ENCODE results near the gene TXNL4A.

TXNL4A gene

GRCh38 chr18:79951545-79952455, 36.6 kb downstream of the TXNL4A start, which contains the start of gene SLC66A2:
SLC66A2 (minus strand) TSS chr18:79951653; CDS start chr18:79950926, 727 bp downstream.
- H3K27me3 ChIP-seq (ENCODE audit: control insufficient read depth in 1 of 2, insufficient read depth in 1 of 2, low read length in 2 of 2), result no peaks in the 10 kb centered on the region
- H3K23ac ChIP-seq (ENCODE audit: low read length in 2 of 2), result peak within 1 kb of the TSS; percentile 74 to 84
- H4K8ac ChIP-seq (ENCODE audit: low read length), result peak within 1 kb of the TSS; percentile 94
- peaks cover 29% of the 10 kb centered on the region for H3K4me1 ChIP-seq (ENCODE audit: control insufficient read depth, insufficient read depth, low read depth, low read length)
- H3K4me3 ChIP-seq (ENCODE audit: insufficient read depth in 1 of 2, low read depth in 1 of 2, low read length in 2 of 2), result peak within 1 kb of the TSS; percentile 93 to 94
- H3K36me3 ChIP-seq (ENCODE audit: control insufficient read depth in 1 of 2, insufficient read depth in 2 of 2, low read depth in 1 of 2, low read length in 2 of 2), result peaks cover 13 to 16% of the 10 kb centered on the region in 2 experiments
- no peak within 1 kb of the TSS for H2AK5ac ChIP-seq (ENCODE audit: low read length, severe bottlenecking)
- peak within 1 kb of the TSS; percentile 100 for H3K4me2 ChIP-seq (ENCODE audit: low read length, poor library complexity, severe bottlenecking)
- peaks cover 25% of the 10 kb centered on the region for H3K79me1 ChIP-seq (replicated peaks; ENCODE audit: low read length, poor library complexity, severe bottlenecking)
- H3K9ac ChIP-seq (ENCODE audit: low read length), result peak within 1 kb of the TSS; percentile 89
- H3K18ac ChIP-seq (ENCODE audit: low read depth in 1 of 2, low read length in 2 of 2), result peak within 1 kb of the TSS; percentile 85 to 91
- H3K9me3 ChIP-seq (ENCODE audit: control insufficient read depth, low read length), result no peaks in the 10 kb centered on the region
- H2BK120ac ChIP-seq (ENCODE audit: low read depth, low read length), result peak within 1 kb of the TSS; percentile 91
- H2BK12ac ChIP-seq (ENCODE audit: low read length in 2 of 2), result peak within 1 kb of the TSS in 1 of 2 experiments; percentile 91
- H2AFZ ChIP-seq (ENCODE audit: low read depth, low read length), result peak within 1 kb of the TSS; percentile 77
- peak within 1 kb of the TSS; percentile 62 to 69 for H3K14ac ChIP-seq (ENCODE audit: low read length in 2 of 2)
- H2BK15ac ChIP-seq (ENCODE audit: low read depth, poor library complexity, severe bottlenecking), result peak within 1 kb of the TSS; percentile 92
- no peak within 1 kb of the TSS for H3K27ac ChIP-seq (ENCODE audit: low read length, poor library complexity, severe bottlenecking)
- DNase-seq, result peak; percentile 85
- no peak within 1 kb of the TSS for H2BK5ac ChIP-seq (ENCODE audit: low read depth, low read length, poor library complexity, severe bottlenecking)
- peak within 1 kb of the TSS; percentile 90 for H4K91ac ChIP-seq (ENCODE audit: low read length)
- 1% methylated on average over 125 of the region's 126 CpGs for WGBS
- H3K4ac ChIP-seq (ENCODE audit: low read depth in 1 of 2, low read length in 2 of 2), result peak within 1 kb of the TSS; percentile 57 to 91

- 5% methylated on average over 63 of the region's 81 CpGs for WGBS
- peak; percentile 43 for DNase-seq
- Histone ChIP-seq H4K91ac (ENCODE audit: low read length) (peak overlapping the region; percentile 70), H3K36me3 (ENCODE audit: control insufficient read depth in 1 of 2, insufficient read depth in 2 of 2, low read depth in 1 of 2, low read length in 2 of 2) (peaks cover 13 to 17% of the 10 kb centered on the region in 2 experiments), H3K14ac (ENCODE audit: low read length in 2 of 2) (peak overlapping the region in 1 of 2 experiments; percentile 35), H2AFZ (ENCODE audit: low read depth, low read length) (peak overlapping the region; percentile 46), H2BK5ac (ENCODE audit: low read depth, low read length, poor library complexity, severe bottlenecking) (no peak overlapping the region), H3K9ac (ENCODE audit: low read length) (peak overlapping the region; percentile 89), H3K9me3 (ENCODE audit: control insufficient read depth, low read length) (no peaks in the 10 kb centered on the region), H2BK12ac (ENCODE audit: low read length in 2 of 2) (peak overlapping the region in 1 of 2 experiments; percentile 6), H4K8ac (ENCODE audit: low read length) (no peak overlapping the region), H2AK5ac (ENCODE audit: low read length, severe bottlenecking) (no peak overlapping the region), H3K23ac (ENCODE audit: low read length in 2 of 2) (peak overlapping the region in 1 of 2 experiments; percentile 74), H3K18ac (ENCODE audit: low read depth in 1 of 2, low read length in 2 of 2) (peak overlapping the region; percentile 78 to 84), H3K4me1 (ENCODE audit: control insufficient read depth, insufficient read depth, low read depth, low read length) (peaks cover 29% of the 10 kb centered on the region), H3K79me1 (replicated peaks; ENCODE audit: low read length, poor library complexity, severe bottlenecking) (peaks cover 28% of the 10 kb centered on the region), H3K27ac (ENCODE audit: low read length, poor library complexity, severe bottlenecking) (no peak overlapping the region), H2BK120ac (ENCODE audit: low read depth, low read length) (peak overlapping the region; percentile 55), H3K27me3 (ENCODE audit: control insufficient read depth in 1 of 2, insufficient read depth in 1 of 2, low read length in 2 of 2) (no peaks in the 10 kb centered on the region), H3K4me2 (ENCODE audit: low read length, poor library complexity, severe bottlenecking) (peak overlapping the region; percentile 80), H2BK15ac (ENCODE audit: low read depth, poor library complexity, severe bottlenecking) (peak overlapping the region; percentile 70), H3K4me3 (ENCODE audit: insufficient read depth in 1 of 2, low read depth in 1 of 2, low read length in 2 of 2) (peak overlapping the region; percentile 93 to 94), H3K4ac (ENCODE audit: low read depth in 1 of 2, low read length in 2 of 2) (peak overlapping the region; percentile 41 to 57)
These were observed 37.6 kb downstream of the TXNL4A start for GRCh38 chr18:79950515-79951341.

GRCh38 chr18:79949697-79950487, 38.5 kb downstream of the TXNL4A start:
- Histone ChIP-seq H2BK5ac (ENCODE audit: low read depth, low read length, poor library complexity, severe bottlenecking) (no peak overlapping the region), H2BK15ac (ENCODE audit: low read depth, poor library complexity, severe bottlenecking) (no peak overlapping the region), H4K8ac (ENCODE audit: low read length) (no peak overlapping the region), H3K18ac (ENCODE audit: low read depth in 1 of 2, low read length in 2 of 2) (no peak overlapping the region), H3K27ac (ENCODE audit: low read length, poor library complexity, severe bottlenecking) (no peak overlapping the region), H3K27me3 (ENCODE audit: control insufficient read depth in 1 of 2, insufficient read depth in 1 of 2, low read length in 2 of 2) (no peaks in the 10 kb centered on the region), H2AFZ (ENCODE audit: low read depth, low read length) (no peak overlapping the region), H3K4me3 (ENCODE audit: insufficient read depth in 1 of 2, low read depth in 1 of 2, low read length in 2 of 2) (peak overlapping the region; percentile 93 to 94), H3K79me1 (replicated peaks; ENCODE audit: low read length, poor library complexity, severe bottlenecking) (peaks cover 32% of the 10 kb centered on the region), H2BK12ac (ENCODE audit: low read length in 2 of 2) (no peak overlapping the region), H2AK5ac (ENCODE audit: low read length, severe bottlenecking) (no peak overlapping the region), H3K4me2 (ENCODE audit: low read length, poor library complexity, severe bottlenecking) (peak overlapping the region; percentile 80), H3K14ac (ENCODE audit: low read length in 2 of 2) (no peak overlapping the region), H3K4ac (ENCODE audit: low read depth in 1 of 2, low read length in 2 of 2) (no peak overlapping the region), H2BK120ac (ENCODE audit: low read depth, low read length) (no peak overlapping the region), H4K91ac (ENCODE audit: low read length) (no peak overlapping the region), H3K36me3 (ENCODE audit: control insufficient read depth in 1 of 2, insufficient read depth in 2 of 2, low read depth in 1 of 2, low read length in 2 of 2) (peaks cover 13 to 22% of the 10 kb centered on the region in 2 experiments), H3K4me1 (ENCODE audit: control insufficient read depth, insufficient read depth, low read depth, low read length) (peaks cover 32% of the 10 kb centered on the region), H3K9ac (ENCODE audit: low read length) (peak overlapping the region; percentile 89), H3K23ac (ENCODE audit: low read length in 2 of 2) (no peak overlapping the region), H3K9me3 (ENCODE audit: control insufficient read depth, low read length) (no peaks in the 10 kb centered on the region)
- DNase-seq, result no peak
- 72% methylated on average over 11 of the region's 12 CpGs for WGBS

Measured in mesenchymal stem cell (in vitro differentiated cells and primary cell).